Fibroblast of lung (primary cell): Measurements from ENCODE around the gene KCTD16.

Experiments
- EZH2 ChIP-seq: IDR thresholded peaks from 2 replicates; pipeline ENCODE4 v1.5.1; 2012; ENCODE audit warnings: low read length, control low read depth, mild to moderate bottlenecking; ENCODE audit errors: missing control alignments
- TF ChIP-seq, protein P1 (sequence below), 2 donors: IDR thresholded peaks in 1 of 2; conservative IDR thresholded peaks in 1 of 2; 1 replicate in 1 of 2; 2 replicates in 1 of 2; pipeline ENCODE4 v1.5.1; 2011 to 2012; ENCODE audit warnings: low read length in 2 of 2, control low read depth in 1 of 2, inconsistent platforms in 1 of 2, low read depth in 1 of 2, mild to moderate bottlenecking in 1 of 2

DNA sequence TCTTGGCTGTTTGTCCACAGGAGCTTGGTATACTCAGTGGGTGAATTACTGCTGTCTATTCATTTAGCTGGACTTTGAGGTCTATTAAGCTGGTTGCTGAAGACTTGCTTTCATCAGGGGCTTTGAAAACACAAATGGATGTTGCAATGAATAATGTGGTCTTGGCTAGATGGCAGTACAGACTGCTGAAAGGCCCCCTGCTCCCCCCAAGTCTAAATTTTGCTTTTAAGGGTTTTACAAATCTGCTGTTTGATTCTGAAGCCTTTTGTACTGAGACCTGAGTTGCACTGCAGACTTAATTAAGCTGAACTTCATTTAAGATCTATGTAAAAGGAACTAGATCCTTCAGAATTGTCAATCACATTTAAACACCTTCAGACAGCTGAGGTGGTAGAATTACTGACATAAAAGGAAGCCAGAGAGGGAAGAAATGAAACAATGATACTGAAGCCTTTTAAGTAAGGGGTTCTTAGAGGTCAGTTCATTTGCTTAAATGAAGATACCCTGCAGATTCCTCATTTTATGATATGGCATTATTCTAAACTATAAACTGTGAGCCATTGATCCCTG is 37.3 kb downstream of the KCTD16 start:
- TF ChIP-seq, protein P1, sequence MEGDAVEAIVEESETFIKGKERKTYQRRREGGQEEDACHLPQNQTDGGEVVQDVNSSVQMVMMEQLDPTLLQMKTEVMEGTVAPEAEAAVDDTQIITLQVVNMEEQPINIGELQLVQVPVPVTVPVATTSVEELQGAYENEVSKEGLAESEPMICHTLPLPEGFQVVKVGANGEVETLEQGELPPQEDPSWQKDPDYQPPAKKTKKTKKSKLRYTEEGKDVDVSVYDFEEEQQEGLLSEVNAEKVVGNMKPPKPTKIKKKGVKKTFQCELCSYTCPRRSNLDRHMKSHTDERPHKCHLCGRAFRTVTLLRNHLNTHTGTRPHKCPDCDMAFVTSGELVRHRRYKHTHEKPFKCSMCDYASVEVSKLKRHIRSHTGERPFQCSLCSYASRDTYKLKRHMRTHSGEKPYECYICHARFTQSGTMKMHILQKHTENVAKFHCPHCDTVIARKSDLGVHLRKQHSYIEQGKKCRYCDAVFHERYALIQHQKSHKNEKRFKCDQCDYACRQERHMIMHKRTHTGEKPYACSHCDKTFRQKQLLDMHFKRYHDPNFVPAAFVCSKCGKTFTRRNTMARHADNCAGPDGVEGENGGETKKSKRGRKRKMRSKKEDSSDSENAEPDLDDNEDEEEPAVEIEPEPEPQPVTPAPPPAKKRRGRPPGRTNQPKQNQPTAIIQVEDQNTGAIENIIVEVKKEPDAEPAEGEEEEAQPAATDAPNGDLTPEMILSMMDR (conservative IDR thresholded peaks at IDR 0.05 in 1 of 2, IDR thresholded peaks at IDR 0.05 in 1 of 2; ENCODE audit: low read depth in 1 of 2, low read length in 2 of 2): no peak
- no peak for TF ChIP-seq EZH2
